Adipose tissue (tissue), 3 donors: ENCODE data around the gene ZACN. TPM values are rescaled to one million over a fixed set of nuclear protein-coding genes. Genes with fewer than 3 reads are reported as not detected.
"Not testable (repeated sequence)": the region's sequence is repeated elsewhere in the genome, so short reads cannot be mapped to it uniquely, and the experiment has no call there.

Experiments
- H3K27ac ChIP-seq: one replicate; pipeline ENCODE4 v1.5.1; 2013; ENCODE audit warnings: low read depth, low read length
- WGBS, 3 donors: extraction: QIAGEN DNeasy Blood & Tissue Kit; methylation state at CpG; one replicate each; pipeline ENCODE4 v1.1.7; 2013; 5-methylcytosine and 5-hydroxymethylcytosine counted together
- polyA plus RNA-seq, 3 donors: library from polyadenylated mRNA; stranded (reverse); fragments of 200-250 nt; gene quantifications; one replicate each; pipeline ENCODE4 v1.2.3, GENCODE V29; 2013
- donor health status: healthy with polysubstance abuse.
- donor health status: Bipolar disorder and iron deficiency.
- donor health status: healthy.

Gene ZACN
- polyA plus RNA-seq, 3 donors = 1.3 to 3.2 (median 1.8) TPM

DNA sequence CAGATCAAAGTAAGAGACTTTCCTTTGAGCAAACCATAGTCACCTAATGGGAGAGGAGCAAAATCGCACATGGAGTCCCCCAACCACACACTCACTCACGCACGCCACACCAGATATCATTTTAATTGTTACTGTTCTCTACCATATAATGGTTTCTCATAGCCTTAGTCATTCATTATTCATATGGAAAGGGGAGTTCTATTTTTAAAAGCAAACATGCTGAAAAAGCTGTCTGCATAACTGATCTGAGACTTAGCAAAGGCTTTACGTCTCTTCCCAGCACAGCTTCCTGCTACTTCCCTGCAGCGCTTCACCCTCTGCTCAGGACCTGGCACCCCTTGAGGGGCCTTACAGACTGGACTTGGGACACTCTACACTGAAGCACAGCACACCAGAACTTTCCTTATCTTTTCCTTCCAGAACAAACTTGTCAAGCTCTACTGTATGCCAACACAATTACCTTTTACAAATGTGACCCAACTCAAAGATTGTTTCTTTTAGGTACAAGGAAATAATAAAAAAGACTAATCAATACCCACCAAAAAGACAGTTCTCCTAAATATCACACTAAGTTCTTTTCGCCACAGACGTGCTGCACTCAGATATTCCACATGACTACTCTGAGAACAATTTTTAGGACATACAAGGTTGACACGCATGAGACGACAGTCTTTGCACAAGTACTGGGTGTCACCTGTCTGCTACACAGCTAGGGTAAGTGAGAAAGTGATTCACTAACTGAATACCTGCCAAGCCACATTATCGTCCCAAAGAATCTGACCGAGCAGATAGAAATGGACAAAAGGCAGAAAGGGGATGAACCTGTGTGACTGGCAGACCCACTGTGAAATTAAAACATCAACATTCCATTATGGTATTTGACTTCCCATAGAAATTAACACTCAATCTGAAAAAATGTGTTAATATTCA is 28.2 kb upstream of the ZACN start:
- H3K27ac ChIP-seq = no peak overlapping the region
- WGBS, 3 donors = 78 to 96% (median 88%) methylated on average over 11 of the region's 11 CpGs

GRCh38 chr17:76051561-76051960 is 27.4 kb upstream of the ZACN start:
- 59 to 86% (median 86%) methylated on average over 6 of the region's 6 CpGs for WGBS, 3 donors
- H3K27ac ChIP-seq = no peak overlapping the region

DNA sequence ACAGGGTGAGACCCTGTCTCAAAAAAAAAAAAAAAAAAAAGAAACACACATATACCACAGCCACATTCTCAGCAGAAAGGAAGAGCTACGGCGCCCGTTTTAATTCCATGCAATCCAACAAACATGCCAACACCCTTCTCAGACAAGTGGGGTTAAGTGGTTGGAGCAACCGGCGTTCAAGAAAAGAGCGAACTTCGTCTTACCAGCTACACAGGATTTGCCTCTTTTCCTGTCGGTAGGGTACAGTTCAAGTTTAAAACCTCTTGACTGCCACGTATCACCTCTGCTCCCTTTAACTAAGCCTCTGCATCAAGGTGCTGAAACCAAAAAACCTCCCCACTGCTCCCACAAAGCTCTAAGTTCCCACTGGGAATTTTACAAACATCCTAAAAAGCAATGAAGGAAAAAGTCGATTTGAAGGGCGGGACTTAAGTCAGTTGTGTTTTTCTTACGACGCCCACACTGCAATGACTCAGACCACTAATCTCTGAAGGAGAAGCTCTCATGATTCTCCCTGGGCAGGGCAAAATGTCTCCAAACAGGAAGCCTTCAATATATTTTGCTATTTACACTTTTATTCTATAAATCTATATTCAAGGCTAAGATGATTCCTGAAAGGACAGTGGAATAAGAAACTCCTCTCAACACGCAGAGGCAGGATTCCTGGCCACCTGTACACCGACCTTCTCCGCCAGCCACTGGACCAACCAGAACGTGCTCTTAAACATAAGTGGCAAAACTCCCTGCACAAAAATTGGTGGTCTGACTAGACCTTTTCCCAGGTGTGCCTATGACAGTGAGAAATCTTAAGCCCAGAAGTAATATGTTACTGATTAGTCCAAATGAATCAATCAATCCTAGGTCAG is 25.5 kb upstream of the ZACN start:
- 82 to 86% (median 85%) methylated on average over 17 of the region's 17 CpGs for WGBS, 3 donors
- no peak overlapping the region for H3K27ac ChIP-seq

DNA sequence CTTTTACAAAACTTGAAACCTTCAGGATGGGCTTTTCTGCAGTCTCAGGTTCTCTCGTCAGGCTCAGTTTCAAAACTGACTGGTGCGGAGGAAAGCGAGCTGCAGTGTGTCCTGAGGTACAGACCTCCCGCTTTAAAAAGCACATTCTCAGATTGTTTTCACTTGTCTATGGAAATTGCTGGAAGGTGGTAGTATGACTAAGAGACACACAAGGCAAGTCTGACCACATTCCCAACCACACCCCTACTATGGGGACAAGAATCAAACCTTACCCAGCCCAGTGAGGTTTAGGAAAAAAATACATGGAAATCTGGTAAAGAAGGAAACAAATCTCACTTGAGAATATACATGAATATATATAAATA is 24.9 kb upstream of the ZACN start:
- no peak overlapping the region for H3K27ac ChIP-seq
- 85 to 99% (median 97%) methylated on average over 4 of the region's 4 CpGs for WGBS, 3 donors

DNA sequence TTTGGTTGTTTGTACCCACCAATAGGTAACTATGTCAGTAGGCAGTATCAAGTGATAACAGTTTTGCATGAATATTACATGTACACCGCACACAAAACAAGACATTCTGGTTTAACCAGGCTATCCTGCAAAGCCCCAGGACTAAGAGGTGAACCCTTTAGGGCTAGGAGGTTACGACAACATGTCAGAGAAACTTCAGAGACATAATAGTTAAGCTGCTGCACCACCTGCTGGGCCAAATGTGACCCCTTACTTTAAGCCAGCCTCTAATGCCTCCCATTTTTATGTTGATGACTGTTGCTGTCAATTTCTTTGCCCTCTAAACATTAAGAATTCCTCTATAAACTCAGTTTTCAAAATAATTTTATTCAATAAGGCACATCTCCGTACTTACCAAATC is 22.1 kb upstream of the ZACN start:
- H3K27ac ChIP-seq = no peak overlapping the region
- 66 to 91% (median 91%) methylated on average over 3 of the region's 3 CpGs for WGBS, 3 donors

GRCh38 chr17:76058264-76058663 is 20.7 kb upstream of the ZACN start:
- H3K27ac ChIP-seq = not testable (repeated sequence)
- whole genome bisulfite sequencing, 3 donors = 87 to 93% (median 88%) methylated on average over 6 of the region's 6 CpGs

- 84 to 88% (median 85%) methylated on average over 15 of the region's 15 CpGs for WGBS, 3 donors
- no peak overlapping the region for H3K27ac ChIP-seq
These were observed 15.0 kb upstream of the ZACN start for GRCh38 chr17:76063875-76064546.

DNA sequence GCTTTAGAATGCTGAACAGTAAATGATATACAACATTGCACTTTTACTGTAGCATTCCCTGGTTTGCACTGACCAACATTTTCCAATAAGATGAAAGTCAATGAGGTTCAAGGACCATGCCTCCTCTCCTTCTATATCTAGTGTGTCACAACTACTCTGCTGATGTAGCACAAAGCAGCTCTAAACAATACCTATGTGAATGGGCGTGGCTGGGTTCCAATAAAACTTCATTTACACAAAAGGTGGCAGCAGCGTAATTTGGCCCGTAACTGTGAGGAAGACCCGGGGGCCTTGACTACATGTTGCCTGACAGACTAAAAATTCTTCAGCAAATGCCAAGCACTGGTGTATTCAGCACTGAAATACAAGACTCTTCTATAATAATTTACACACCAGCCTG is 13.2 kb upstream of the ZACN start:
- no peak overlapping the region for H3K27ac ChIP-seq
- WGBS, 3 donors = 82 to 93% (median 86%) methylated on average over 4 of the region's 4 CpGs

- WGBS, 3 donors = 4 to 16% (median 12%) methylated on average over 15 of the region's 15 CpGs
- H3K27ac ChIP-seq = no peak overlapping the region
These were observed 7.3 kb upstream of the ZACN start for GRCh38 chr17:76071531-76072147.

DNA sequence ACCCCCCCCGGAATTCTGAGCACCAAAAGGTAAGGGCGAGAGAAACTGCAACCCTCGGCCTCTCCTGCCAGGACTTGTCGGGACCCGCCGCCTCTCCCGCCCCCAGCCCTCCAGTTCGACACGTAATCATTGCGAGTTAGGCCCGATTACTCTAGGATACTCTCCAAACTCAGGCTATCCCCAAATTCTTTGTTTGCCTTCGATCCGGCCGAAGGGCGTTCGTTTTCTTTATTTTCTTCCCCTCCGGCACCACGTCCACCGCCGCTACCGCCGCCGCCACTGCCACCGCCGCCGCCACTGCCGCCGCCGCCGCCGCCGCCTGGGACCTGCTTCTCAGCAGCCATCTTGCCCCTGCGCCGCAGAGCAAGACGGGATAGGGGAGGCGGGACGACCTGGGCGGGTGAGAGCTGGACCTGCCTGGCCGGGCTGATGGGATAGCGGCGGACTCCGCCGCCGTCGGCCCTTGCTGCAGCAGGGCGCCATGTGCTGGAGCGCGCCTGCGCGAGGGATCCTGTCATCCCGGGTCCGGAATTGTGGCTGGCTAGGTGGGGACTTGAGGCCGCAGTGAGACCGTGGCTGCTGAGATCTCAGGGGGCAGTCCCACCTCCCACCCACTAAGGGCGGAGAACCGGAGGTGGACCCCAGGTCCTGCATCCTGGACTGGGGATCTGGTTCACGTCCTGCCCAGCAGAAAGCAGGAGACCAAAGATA is 6.7 kb upstream of the ZACN start, which contains the start of gene SRP68:
Gene SRP68 (minus strand): TSS at position 370 of the 711 bp plus-strand sequence. CDS start 26 bp downstream, at position 344.
- no peak within 1 kb of the TSS for H3K27ac ChIP-seq
- 0% methylated on average over 44 to 57 of the region's 57 CpGs for WGBS, 3 donors

DNA sequence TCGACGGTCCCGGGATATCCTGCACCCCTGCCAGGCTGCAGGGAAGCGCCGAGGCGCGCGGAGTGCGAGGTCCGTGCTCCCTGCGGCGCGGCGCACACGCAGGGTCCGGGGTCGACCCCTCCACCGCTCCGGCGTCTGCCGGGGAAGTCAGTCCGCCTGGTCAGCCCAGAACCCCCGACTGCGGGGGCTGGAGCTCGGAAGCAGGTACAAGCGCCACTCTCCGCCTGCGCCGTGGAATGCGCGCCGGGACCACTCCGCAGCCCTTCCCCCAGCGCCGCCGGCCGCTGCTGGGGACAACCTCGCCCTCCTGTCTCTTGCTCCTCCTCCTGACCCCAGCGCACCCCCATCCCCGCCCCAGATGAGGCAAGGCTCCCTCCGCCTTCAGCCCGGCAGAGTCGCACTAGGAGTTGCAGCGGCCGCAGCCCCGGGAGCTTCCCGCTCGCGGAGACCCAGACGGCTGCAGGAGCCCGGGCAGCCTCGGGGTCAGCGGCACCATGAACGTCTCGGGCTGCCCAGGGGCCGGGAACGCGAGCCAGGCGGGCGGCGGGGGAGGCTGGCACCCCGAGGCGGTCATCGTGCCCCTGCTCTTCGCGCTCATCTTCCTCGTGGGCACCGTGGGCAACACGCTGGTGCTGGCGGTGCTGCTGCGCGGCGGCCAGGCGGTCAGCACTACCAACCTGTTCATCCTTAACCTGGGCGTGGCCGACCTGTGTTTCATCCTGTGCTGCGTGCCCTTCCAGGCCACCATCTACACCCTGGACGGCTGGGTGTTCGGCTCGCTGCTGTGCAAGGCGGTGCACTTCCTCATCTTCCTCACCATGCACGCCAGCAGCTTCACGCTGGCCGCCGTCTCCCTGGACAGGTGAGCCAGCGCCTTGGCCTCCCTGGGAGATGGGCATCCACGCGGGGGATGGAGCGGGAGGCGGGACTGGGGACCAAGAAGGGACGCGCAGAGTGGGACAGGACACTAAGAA is 4.3 kb upstream of the ZACN start, which contains the start of gene GALR2:
Gene GALR2 (plus strand): TSS at position 392 of the 974 bp plus-strand sequence. CDS start 103 bp downstream, at position 495.
- WGBS, 3 donors = 3 to 4% (median 4%) methylated on average over 92 of the region's 92 CpGs

DNA sequence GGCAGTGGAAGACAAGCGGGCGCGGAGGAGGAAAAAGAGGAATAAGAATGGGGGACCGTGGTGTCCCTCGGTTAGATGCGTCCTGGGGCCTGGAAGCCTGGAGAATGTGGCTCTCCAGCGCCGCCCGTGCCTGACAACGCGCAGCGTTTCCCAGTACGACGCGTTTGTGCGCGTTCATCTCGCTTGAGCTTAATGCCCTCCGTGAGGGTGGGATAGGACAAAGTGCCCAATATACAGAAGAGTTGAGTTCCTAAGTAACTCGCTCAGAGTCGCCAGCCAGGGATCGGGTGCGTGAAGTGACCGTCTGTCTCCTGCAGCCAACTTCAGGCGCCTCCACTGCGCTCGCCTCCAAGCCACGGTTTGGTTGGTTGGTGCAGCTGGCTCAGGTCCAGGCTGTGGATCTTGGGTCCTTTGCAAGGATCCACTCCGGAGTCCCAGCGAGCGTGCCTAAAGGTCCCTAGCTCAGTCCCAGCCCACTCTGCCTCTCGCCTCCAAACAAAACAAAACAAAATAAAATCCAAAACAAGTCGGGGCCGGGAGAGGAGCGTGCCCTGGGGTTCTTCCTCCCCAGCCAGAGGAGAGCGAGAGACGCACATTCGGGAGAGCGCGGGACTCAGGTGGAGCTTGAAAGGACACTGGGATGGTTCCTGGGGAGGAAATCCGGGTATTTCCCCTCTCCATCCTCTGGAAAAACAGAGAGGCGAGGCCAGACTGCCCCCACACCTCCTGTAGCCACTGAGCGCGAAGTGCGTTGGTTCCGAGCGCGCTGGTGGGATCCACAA is 3.4 kb upstream of the ZACN start:
- WGBS, 3 donors = 3 to 25% (median 4%) methylated on average over 46 to 48 of the region's 48 CpGs
- no peak overlapping the region for H3K27ac ChIP-seq

More for the DNA sequence above, 4.3 kb upstream of the ZACN start, which contains the start of gene GALR2:
- H3K27ac ChIP-seq = no peak within 1 kb of the TSS

DNA sequence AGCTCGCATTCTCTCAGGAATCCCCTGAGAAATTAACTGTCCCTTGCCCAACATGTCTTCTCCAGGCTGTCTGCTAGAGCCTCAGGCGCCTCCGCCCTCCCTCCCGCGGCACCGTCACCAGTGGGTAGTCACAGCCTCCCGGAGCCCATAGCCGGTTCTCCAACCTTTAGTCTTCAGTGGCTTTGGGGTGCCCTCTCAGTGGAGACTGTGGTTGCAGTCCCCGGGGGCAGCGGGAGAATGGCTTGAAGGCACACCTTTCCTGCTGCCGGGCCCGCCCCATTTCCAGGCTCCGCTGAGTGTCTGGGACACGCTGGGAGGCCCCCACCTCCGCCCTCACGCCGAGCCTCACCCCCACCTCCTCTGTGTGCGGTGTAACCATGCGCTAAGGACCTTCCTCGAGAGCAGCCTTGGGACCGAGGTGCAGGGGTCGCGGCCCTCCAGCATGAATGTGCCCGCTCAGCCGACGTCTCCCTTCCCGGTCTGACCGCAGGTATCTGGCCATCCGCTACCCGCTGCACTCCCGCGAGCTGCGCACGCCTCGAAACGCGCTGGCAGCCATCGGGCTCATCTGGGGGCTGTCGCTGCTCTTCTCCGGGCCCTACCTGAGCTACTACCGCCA is 2.7 kb upstream of the ZACN start:
- H3K27ac ChIP-seq = no peak overlapping the region
- 4 to 23% (median 5%) methylated on average over 38 to 41 of the region's 41 CpGs for WGBS, 3 donors

DNA sequence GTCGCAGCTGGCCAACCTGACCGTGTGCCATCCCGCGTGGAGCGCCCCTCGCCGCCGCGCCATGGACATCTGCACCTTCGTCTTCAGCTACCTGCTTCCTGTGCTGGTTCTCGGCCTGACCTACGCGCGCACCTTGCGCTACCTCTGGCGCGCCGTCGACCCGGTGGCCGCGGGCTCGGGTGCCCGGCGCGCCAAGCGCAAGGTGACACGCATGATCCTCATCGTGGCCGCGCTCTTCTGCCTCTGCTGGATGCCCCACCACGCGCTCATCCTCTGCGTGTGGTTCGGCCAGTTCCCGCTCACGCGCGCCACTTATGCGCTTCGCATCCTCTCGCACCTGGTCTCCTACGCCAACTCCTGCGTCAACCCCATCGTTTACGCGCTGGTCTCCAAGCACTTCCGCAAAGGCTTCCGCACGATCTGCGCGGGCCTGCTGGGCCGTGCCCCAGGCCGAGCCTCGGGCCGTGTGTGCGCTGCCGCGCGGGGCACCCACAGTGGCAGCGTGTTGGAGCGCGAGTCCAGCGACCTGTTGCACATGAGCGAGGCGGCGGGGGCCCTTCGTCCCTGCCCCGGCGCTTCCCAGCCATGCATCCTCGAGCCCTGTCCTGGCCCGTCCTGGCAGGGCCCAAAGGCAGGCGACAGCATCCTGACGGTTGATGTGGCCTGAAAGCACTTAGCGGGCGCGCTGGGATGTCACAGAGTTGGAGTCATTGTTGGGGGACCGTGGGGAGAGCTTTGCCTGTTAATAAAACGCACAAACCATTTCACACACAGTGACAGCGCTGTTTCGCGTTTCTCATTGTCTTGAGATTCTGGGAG is 2.0 kb upstream of the ZACN start:
- 4 to 26% (median 5%) methylated on average over 78 to 82 of the region's 82 CpGs for WGBS, 3 donors
- no peak overlapping the region for H3K27ac ChIP-seq
